Heart right ventricle (tissue), 16 donors: ENCODE results near the gene NATD1. TPM values are rescaled to one million over a fixed set of nuclear protein-coding genes. Genes with fewer than 3 reads are reported as not detected.

Source experiments
- ATAC-seq, 8 donors: fragments of 200-7000 bp; cut with Tn5 transposase; one replicate each; pipeline ENCODE4 v1.9.1; 2020; ENCODE audit warnings: mild to moderate bottlenecking in 8 of 8, moderate library complexity in 8 of 8, moderate number of reproducible peaks in 1 of 8
- DNase-seq, 2 donors: peaks; one replicate each; pipeline ENCODE4 v3.0.0-alpha.2; 2020
- H3K27ac ChIP-seq, 10 donors: fragments of 200-600 bp; sonication (generic) in 2 of 10; one replicate each; pipeline versions ENCODE4 v1.5.0 to v1.8.0; 2020 to 2022; ENCODE audit warnings: mild to moderate bottlenecking in 3 of 10
- H3K27me3 ChIP-seq, 7 donors: fragments of 200-600 bp; one replicate each; pipeline ENCODE4 v1.8.0; 2021 to 2022; ENCODE audit warnings: mild to moderate bottlenecking in 2 of 7
- H3K36me3 ChIP-seq, 9 donors: fragments of 200-600 bp; sonication (generic) in 1 of 9; one replicate each; pipeline versions ENCODE4 v1.5.0 to v1.8.0; 2020 to 2022; ENCODE audit warnings: mild to moderate bottlenecking in 2 of 9
- H3K4me1 ChIP-seq, 9 donors: fragments of 200-600 bp; sonication (generic) in 1 of 9; one replicate each; pipeline versions ENCODE4 v1.5.0 to v1.8.0; 2020 to 2022; ENCODE audit warnings: mild to moderate bottlenecking in 4 of 9
- H3K4me3 ChIP-seq, 10 donors: fragments of 200-600 bp; sonication (generic) in 2 of 10; one replicate each; pipeline versions ENCODE4 v1.5.0 to v1.8.0; 2020 to 2022; ENCODE audit warnings: mild to moderate bottlenecking in 7 of 10, moderate library complexity in 2 of 10
- H3K9me3 ChIP-seq, 11 donors: fragments of 200-600 bp in 10 of 11; sonication (generic) in 2 of 11; one replicate each; pipeline versions ENCODE4 v1.5.0 to v1.8.0; 2013 to 2022; ENCODE audit warnings: mild to moderate bottlenecking in 2 of 11, control low read depth in 1 of 11, moderate library complexity in 1 of 11
- CTCF ChIP-seq, 9 donors: fragments of 200-600 bp; sonication (generic) in 2 of 9; IDR thresholded peaks; one replicate each; pipeline versions ENCODE4 v1.5.0 to v1.8.0; 2021 to 2022; ENCODE audit warnings: antibody characterized with exemption in 9 of 9, mild to moderate bottlenecking in 5 of 9, moderate library complexity in 1 of 9
- WGBS, 2 donors: extraction: QIAGEN DNeasy Blood & Tissue Kit; methylation state at CpG; one replicate each; pipeline ENCODE4 v1.1.7; 2013; ENCODE audit warnings: inconsistent platforms in 1 of 2; 5-methylcytosine and 5-hydroxymethylcytosine counted together
- intact Hi-C, 10 donors: fragments of 100-400 bp; cut with DNase I; formaldehyde crosslinking; loops; one replicate each; pipeline versions ENCODE4 v1.11.1 to v1.14.2; 2022
- polyA plus RNA-seq, 2 donors: library from polyadenylated mRNA; stranded (reverse); fragments of 200-250 nt; gene quantifications; one replicate each; pipeline ENCODE4 v1.2.3, GENCODE V29; 2013
- total RNA-seq, 10 donors: library from RNA; stranded (reverse); fragmentation: NEBNext Ultra II Directional in 3 of 10; extraction: Animal tissue kit (Norgen Biotek cat#: 25700) in 3 of 10; gene quantifications; one replicate each; pipeline versions ENCODE4 v1.2.1 to v1.2.4, GENCODE V29; 2021 to 2023
- donor health status: Arrhythmogenic right ventricular cardiomyopathy.
- donor health status: ischemic (EF 13 %, LVEDD 7.1; RV severe dilation, severe dysfunction).
- donor health status: healthy with polysubstance abuse.
- donor health status: DM: no; HTN: yes; CAD: no.
- donor health status: DM: no; HTN: no; CAD: no.
- donor health status: ischemic (EF 25% LVEDD 6.9; RV normal size, moderate dysfunction).
- donor health status: ischemic (EF 25% LVEDD 5.7; RV mildly dilated, moderate dysfunction).
- donor health status: healthy.
- donor health status: DM: yes; HTN: yes; CAD: no.
- donor health status: Ischemic cardiomyopathy.
- donor health status: ischemic (EF 35%, LVEDD 5.7; RV mildly dilated, moderate dysfunction).
- donor health status: nonischemic (EF 11% LVEDD 7.7; RV severe dilation, severe dysfunction).
- donor health status: DM: yes; HTN: yes; CAD: no.
- donor health status: PGD.
- donor health status: ischemic (EF 29% LVEDD 5.4; RV normal size, mild dysfunction).
- donor health status: nonischemic (EF 23%, LVEDD 6.1; RV moderate dilation, normal function).

NATD1 gene
- total and polyA plus RNA-seq, 12 donors, result 3.1 to 23.1 (median 18.1) TPM

DNA sequence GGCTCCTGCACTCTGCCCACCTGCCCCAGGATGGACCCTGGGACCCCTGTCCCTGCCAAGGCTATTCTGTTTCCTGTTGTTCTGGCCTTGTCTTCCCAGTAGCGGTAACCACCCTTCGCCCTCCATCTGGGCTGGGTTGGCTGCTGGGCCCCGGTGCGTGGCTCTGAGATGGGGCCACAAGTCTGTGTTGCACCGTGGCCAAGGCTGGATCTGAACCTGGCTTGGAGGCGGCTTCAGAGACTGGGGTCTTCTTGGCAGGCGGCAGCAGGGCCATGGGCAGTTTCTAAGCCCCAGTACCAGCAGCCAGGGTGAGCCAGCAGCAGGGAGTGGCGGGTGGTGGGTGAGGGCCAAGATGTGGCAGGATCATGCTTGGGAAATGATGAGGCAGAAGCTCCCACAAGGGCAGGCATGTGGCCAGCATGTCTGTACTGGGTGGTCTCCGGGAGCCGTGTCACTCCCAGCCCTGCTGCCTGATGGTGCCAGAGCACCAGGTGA is 43.9 kb upstream of the NATD1 start:
- no peak overlapping the region for H3K4me3 ChIP-seq
- H3K9me3 ChIP-seq, result no peaks in the 10 kb centered on the region
- H3K36me3 ChIP-seq, result peaks cover 0 to 66% (median 23%) of the 10 kb centered on the region in 9 donors
- no peaks in the 10 kb centered on the region for H3K27me3 ChIP-seq
- ATAC-seq, result no peak
- intact Hi-C loops, result no loop called here
- peaks cover 17 to 47% (median 30%) of the 10 kb centered on the region in 9 donors for H3K4me1 ChIP-seq
- 69 to 73% methylated on average over 10 of the region's 10 CpGs for WGBS, 2 donors
- no peak for DNase-seq
- peak overlapping the region in 5 of 10 donors; percentile 8 to 72 (median 63) for H3K27ac ChIP-seq
- no peak for TF ChIP-seq CTCF (IDR thresholded peaks at IDR 0.05)

DNA sequence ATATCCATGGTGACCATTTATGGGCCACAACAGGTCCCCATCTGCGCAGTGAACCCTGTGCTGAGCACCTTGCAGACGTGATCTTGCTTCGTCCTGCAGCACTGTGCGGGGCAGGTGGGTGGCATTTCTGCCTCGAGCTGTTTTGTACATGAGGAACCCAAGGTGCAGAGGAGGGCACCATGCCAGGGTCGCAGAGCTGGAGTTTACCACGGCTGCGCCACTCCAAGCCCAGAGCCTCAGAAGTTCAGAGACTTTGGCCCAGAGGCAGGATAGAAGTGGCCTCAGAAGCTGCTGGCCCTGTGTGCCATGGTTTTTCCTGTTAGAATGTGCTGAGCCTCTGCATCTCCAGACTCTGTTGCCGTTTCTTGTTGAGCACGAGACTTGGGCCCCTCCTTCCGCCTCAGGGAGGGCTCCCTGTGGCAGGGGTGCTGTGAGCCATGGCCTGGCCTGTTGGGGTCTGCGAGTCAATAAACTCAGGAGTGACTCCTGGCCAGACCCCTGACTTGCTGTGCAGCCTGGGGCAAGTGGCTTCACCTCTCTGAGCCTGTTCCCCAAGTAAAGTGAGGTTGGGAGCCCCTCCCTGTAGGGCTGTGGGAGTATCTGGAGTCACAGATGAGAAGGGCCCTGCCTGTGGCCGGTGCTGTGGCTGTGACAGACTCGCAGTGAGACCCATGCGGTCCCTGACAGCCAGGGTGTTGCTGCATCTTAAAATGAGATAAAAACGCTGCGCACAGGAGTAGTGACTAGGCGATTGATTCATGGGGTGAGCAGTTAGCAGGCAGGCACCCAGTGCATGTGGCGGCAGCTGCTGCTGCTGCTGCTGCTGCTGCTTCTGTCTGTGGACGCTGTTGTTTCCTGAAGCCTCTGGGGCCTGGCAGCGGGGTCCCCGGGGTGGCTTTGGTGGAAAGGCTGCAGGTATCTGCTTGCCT is 43.2 kb upstream of the NATD1 start:
- H3K4me1 ChIP-seq, result peaks cover 17 to 53% (median 30%) of the 10 kb centered on the region in 9 donors
- WGBS, 2 donors, result 65 to 67% methylated on average over 22 of the region's 22 CpGs
- H3K4me3 ChIP-seq, result no peak overlapping the region
- no peak for TF ChIP-seq CTCF (IDR thresholded peaks at IDR 0.05)
- no peaks in the 10 kb centered on the region for H3K27me3 ChIP-seq
- intact Hi-C loops, result no loop called here
- DNase-seq, result peak in 1 of 2 donors; percentile 73
- H3K27ac ChIP-seq, result peak overlapping the region in 7 of 10 donors; percentile 8 to 72 (median 56)
- H3K36me3 ChIP-seq, result peaks cover 0 to 66% (median 19%) of the 10 kb centered on the region in 9 donors
- peak; percentile 3 to 57 (median 21) for ATAC-seq
- no peaks in the 10 kb centered on the region for H3K9me3 ChIP-seq

DNA sequence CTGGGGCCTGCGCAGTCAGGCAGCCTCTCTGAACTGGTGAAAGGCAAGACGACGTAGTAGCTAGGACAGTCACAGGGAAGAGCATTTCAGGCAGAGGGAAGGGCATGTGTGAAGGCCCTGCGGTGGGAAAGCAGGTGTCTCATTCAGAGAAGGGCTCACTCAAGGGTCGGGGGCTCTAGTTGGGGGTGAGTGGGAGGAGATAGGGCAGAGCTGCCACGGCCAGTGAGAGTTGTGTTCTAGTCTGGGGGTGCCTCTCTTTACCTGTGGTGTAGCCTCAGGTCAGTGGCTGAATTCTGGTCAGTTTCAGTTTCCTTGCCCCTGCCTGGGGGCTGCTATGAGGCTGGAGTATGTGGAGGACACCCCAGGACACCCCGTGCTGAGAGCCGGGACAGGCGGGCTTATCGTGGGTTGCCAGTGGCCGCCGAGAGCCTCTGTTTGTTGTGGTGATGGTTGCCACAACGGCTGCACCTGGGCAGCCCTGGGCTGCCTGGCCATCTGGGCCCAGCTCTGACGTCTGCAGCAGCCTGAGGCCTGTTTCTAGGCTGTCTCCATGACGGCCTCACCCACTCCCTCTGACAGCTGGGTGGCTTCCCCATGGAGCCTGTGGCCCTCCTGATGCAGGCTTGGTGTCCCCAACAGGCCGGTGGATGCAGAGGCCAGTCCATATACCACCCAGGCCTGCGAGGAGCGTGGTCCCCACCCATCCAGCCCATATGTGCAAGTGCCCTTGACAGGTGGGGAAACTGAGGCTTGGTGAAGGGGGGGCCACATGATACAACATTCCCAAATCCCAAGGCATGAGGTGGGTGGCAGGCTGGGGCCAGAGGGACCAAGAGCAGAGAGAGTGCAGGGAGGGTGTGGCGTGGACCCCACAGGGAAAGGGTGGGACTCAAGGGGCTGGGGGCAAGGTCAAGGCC is 42.1 kb upstream of the NATD1 start:
- peak overlapping the region; percentile 1 to 72 (median 47) for H3K27ac ChIP-seq
- H3K4me3 ChIP-seq, result no peak overlapping the region
- intact Hi-C loops, result no loop called here
- ATAC-seq (peak; percentile 44 to 92 (median 82)), DNase-seq (peak; percentile 79 to 80)
- peaks cover 17 to 64% (median 35%) of the 10 kb centered on the region in 9 donors for H3K4me1 ChIP-seq
- H3K36me3 ChIP-seq, result peaks cover 0 to 59% (median 9%) of the 10 kb centered on the region in 9 donors
- no peak for TF ChIP-seq CTCF (IDR thresholded peaks at IDR 0.05)
- H3K27me3 ChIP-seq, result peaks cover 0 to 4% (median 0%) of the 10 kb centered on the region in 7 donors
- 58 to 62% methylated on average over 19 of the region's 19 CpGs for WGBS, 2 donors
- H3K9me3 ChIP-seq, result no peaks in the 10 kb centered on the region
